D721Med (cell line): ENCODE results near the gene ARGLU1.
"Not testable (repeated sequence)": the region's sequence is repeated elsewhere in the genome, so short reads cannot be mapped to it uniquely, and the experiment has no call there.

ENCODE experiments used
- DNase-seq: peaks from one replicate; pipeline ENCODE4 v3.0.0; 2011; ENCODE audit warnings: low spot score; ENCODE audit not compliant: insufficient read length
- FAIRE-seq: peaks from 2 replicates; lab custom pipeline; 2011; peaks lifted over from hg19 to GRCh38; lab: Jason Lieb, UNC
- CTCF ChIP-seq: IDR thresholded peaks from 2 replicates; pipeline ENCODE4 v1.5.1; 2012; ENCODE audit warnings: mild to moderate bottlenecking, control low read depth; ENCODE audit not compliant: insufficient read depth; ENCODE audit errors: missing control alignments

Gene ARGLU1

GRCh38 chr13:106603546-106603945, 35.6 kb upstream of the ARGLU1 start:
- DNase-seq (no peak), FAIRE-seq (no peak)
- TF ChIP-seq CTCF, result no peak

- no peak for DNase-seq
- FAIRE-seq, result no peak
- no peak for TF ChIP-seq CTCF
These were observed 34.2 kb upstream of the ARGLU1 start for GRCh38 chr13:106602178-106602577.

DNA sequence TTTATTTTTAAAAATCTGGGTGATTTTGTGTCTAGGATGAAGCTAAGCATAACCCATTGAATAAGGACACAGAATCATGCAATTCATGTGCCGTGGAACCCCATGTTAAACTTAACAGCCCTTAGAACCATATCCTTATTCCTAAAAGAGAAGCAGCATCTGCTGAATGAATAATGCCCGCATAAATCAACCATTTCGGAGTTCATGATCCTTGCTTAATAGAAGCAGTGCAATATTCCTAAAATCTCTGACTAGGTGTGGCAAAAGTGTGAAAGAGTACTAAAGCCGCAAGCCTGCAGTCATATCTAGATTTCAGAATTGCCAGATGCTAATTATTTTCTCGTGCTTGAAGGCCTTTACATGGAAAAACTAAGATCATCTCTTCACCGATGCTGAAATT, 33.6 kb upstream of the ARGLU1 start:
- no peak for DNase-seq
- no peak for FAIRE-seq

GRCh38 chr13:106600798-106601135, 32.8 kb upstream of the ARGLU1 start:
- not testable (repeated sequence) for FAIRE-seq, DNase-seq

More for the DNA sequence above, 33.6 kb upstream of the ARGLU1 start:
- TF ChIP-seq CTCF, result no peak

DNA sequence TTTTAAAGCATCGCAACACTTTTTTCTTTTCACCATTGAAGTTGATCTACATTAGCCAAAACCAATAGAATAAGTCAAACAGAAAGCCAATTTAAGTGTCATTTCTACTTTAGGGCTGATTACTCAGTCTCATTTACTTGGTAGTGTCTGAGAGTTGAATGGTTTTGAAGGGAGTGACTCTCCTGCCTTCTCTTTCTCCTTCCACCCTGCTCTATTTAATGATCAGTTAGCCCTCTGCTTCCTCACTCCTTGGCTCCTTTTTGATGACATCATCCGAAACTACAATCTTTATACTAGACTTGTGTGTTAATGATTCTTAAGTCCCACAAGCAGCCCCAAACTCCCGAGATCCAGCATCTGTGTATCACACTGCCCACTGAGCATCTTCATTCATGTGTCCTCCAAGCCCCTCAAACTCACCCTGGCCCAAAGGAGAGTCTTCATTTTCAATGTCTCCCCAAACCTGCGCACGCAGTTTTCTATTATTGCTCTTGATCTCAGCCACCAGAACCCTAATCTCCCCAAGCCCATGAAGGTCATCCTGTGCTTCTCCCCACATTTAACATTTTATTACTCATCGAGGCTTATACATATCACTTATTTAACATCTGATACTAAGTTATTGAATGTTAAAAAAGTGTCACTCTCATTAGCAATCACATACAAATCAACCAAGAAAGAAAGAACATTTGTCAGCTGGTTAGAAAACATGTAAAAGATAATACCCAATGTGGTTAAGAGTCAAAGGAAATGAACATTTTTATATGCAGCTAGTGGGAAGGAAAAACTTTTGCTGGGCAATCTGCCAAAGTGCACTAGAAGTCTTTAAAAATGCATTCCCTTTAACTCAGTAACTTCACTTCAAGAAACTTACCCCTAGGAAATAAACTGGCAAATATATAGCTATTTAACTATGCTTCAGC, 32.2 kb upstream of the ARGLU1 start:
- no peak for FAIRE-seq
- no peak for TF ChIP-seq CTCF
- no peak for DNase-seq

DNA sequence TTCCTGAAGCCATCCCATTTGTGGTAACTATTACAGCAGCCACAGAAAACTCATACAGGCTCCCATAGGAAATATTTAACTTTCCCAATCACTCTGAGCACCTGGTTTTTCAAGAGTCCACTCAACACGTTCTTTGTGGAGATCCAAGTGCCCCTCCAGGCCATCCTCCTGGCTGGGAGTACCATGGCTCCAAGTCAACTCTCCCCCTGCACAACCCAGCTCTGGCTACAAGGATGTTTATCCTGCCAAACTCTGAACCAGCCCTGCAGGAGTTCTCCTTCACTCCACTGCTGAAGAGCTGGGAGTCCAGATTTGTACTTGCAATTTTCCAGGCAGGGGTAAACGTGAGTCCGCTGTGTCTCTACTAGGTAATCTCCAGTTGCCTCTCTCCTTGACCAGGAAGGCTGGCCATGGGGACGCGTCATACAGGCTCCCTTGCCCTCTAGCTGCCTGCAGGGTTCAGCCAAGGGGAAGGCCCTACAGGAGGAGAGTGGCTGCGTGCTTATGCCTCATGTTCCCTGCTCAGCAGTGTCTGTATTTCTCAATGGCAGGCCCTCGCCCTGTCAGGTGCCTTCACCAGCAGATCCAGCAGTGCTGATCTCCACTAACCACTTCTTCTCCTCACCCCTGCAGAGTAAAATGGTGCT, 29.9 kb upstream of the ARGLU1 start:
- TF ChIP-seq CTCF, result no peak
- DNase-seq (no peak), FAIRE-seq (no peak)

GRCh38 chr13:106597186-106597585, 29.2 kb upstream of the ARGLU1 start:
- TF ChIP-seq CTCF, result no peak
- no peak for DNase-seq
- no peak for FAIRE-seq
